Right lobe of liver (tissue), 4 donors: ENCODE data around the gene FARS2.

Source experiments
- POLR2A ChIP-seq: fragments of 450-650 bp; IDR thresholded peaks from one replicate; pipeline ENCODE4 v1.6.1; 2017; ENCODE audit warnings: antibody characterized with exemption, mild to moderate bottlenecking
- TF ChIP-seq, protein P1 (sequence below), 4 donors: fragments of 200-600 bp in 3 of 4; fragments of 450-650 bp in 1 of 4; IDR thresholded peaks; one replicate each; pipeline versions ENCODE4 v1.5.1 to v1.8.0; 2016 to 2022; ENCODE audit warnings: antibody characterized with exemption in 4 of 4, mild to moderate bottlenecking in 2 of 4
- donor health status: DM: no; HTN: no; CAD: no.
- donor health status: DM: no; HTN: no; CAD: no.
- donor health status: DM: no; HTN: yes; CAD: no.

DNA sequence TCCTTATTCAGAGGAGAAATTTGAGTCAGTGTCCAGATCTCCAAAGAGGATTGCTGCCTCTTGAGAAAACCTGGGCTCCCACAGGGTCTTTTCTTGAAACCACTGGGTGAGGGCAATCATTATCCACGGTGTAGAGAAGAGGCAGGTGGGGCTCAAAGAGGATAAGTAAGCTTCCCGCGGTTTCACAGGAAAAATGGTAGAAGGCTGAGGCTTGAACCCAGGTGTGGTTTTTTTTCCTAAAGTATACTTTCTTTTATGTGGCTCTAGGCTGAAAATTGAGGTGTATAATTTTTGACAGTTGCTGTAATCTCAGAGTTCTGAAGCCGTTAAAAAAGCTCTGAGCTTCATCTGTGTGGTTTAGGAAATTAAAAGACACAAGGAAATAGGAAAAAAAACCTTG lies 164.5 kb downstream of the FARS2 start:
- TF ChIP-seq, protein P1, sequence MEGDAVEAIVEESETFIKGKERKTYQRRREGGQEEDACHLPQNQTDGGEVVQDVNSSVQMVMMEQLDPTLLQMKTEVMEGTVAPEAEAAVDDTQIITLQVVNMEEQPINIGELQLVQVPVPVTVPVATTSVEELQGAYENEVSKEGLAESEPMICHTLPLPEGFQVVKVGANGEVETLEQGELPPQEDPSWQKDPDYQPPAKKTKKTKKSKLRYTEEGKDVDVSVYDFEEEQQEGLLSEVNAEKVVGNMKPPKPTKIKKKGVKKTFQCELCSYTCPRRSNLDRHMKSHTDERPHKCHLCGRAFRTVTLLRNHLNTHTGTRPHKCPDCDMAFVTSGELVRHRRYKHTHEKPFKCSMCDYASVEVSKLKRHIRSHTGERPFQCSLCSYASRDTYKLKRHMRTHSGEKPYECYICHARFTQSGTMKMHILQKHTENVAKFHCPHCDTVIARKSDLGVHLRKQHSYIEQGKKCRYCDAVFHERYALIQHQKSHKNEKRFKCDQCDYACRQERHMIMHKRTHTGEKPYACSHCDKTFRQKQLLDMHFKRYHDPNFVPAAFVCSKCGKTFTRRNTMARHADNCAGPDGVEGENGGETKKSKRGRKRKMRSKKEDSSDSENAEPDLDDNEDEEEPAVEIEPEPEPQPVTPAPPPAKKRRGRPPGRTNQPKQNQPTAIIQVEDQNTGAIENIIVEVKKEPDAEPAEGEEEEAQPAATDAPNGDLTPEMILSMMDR (IDR thresholded peaks at IDR 0.05) = no peak
- TF ChIP-seq POLR2A = no peak
